NB4 (cell line): ENCODE results near the gene KNCN.

Experiments used
- CTCF ChIP-seq: IDR thresholded peaks from one replicate; pipeline ENCODE4 v1.5.1; 2012; ENCODE audit warnings: low read depth, low read length
- MAX ChIP-seq: IDR thresholded peaks from 2 replicates; pipeline ENCODE4 v1.6.1; 2011; ENCODE audit warnings: low read depth, low read length
- POLR2A ChIP-seq: IDR thresholded peaks from 2 replicates; pipeline ENCODE4 v1.6.1; 2011; ENCODE audit warnings: mild to moderate bottlenecking; ENCODE audit not compliant: insufficient read length; ENCODE audit errors: extremely low read depth

DNA sequence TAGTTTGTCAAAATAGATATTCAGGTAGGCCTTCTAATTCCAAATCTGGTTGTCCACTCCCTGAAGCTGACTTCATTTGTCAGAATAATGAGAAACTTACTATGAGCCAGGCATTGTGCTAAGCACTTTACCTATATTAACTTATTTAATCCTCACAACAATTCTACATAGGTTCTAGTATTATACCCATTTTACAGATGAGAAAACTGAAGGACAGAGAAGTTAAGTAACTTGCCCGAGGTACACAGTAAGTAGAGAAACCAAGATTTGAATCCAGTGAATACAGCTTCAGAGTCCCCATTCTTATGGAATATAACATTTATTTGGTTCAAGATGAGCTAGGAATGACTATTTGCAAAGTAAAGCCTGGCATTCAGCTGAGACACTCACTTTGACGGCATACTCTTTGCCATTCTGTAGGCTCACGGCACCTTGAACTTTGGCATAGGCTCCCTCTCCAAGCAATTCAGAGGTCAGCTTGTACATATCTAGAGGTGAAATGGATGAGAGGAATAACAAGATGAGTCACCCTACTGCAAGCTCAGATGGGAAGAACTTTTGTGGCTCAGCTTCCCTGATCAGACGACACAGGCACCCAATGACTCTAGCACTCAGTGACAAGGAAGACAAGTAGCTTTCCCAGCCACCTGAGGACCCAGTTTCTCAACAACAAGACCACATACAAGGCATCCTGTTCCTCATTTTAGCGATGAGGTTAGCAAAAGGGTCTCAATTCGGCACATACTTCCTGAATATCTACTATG lies 28.9 kb upstream of the KNCN start:
- TF ChIP-seq CTCF (no peak), POLR2A (no peak), MAX (no peak)
